ENCODE data around the gene GRIK4.

DNA sequence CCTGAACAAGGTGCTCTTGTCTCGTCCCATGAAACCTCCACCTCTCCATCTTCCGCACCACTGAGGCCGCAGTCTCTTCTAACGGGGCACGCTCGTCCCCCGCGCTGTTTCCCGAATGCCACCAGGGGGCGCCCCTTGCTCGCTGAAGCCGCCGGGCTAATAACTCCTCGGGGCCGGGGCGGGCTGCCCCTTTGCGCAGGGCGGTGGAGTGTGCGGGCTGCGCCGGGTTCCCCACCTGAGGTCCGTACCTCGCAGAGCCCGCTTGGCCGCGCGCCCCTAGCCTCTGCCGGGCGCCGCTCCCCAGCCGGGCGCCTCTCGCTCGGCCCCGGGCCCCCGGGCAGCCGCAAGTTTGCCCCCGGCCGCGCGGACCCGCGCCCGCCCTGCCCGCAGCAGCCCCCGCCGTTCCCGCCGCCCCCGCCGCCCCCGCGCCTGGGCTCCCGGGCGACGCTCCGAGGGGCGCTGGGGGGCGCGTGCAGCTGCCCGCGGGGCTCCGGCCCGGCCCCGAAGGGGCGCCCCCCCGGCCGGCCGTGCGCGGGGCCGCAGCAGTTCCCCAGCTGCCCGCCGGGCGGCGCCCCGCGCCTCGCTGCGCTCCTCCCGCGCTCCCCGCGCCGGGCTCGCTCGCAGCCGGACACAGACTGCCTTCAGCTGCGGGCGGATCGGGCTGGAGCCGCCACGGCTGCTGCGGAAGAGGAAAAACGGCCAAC is at the start of gene GRIK4:
- TF ChIP-seq, protein P1, sequence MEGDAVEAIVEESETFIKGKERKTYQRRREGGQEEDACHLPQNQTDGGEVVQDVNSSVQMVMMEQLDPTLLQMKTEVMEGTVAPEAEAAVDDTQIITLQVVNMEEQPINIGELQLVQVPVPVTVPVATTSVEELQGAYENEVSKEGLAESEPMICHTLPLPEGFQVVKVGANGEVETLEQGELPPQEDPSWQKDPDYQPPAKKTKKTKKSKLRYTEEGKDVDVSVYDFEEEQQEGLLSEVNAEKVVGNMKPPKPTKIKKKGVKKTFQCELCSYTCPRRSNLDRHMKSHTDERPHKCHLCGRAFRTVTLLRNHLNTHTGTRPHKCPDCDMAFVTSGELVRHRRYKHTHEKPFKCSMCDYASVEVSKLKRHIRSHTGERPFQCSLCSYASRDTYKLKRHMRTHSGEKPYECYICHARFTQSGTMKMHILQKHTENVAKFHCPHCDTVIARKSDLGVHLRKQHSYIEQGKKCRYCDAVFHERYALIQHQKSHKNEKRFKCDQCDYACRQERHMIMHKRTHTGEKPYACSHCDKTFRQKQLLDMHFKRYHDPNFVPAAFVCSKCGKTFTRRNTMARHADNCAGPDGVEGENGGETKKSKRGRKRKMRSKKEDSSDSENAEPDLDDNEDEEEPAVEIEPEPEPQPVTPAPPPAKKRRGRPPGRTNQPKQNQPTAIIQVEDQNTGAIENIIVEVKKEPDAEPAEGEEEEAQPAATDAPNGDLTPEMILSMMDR (IDR thresholded peaks at IDR 0.05), result peak; percentile 94
- TF ChIP-seq EZH2 (IDR thresholded peaks at IDR 0.05) (no peak), EZH2phosphoT487 (IDR thresholded peaks at IDR 0.05) (no peak)
